KMS-11 (cell line): Measurements from ENCODE around the gene IGIP.

Experiments used
- H2AFZ ChIP-seq: fragments of 200-600 bp; sonication (generic); 2 replicates; pipeline ENCODE4 v1.6.1; 2016; ENCODE audit warnings: antibody characterized with exemption, mixed run types, low read depth
- H3K27ac ChIP-seq: fragments of 200-600 bp; sonication (generic); 2 replicates; pipeline ENCODE4 v1.6.1; 2016; ENCODE audit warnings: mild to moderate bottlenecking, mixed run types
- H3K27me3 ChIP-seq: fragments of 200-600 bp; sonication (generic); 2 replicates; pipeline ENCODE4 v1.6.1; 2017; ENCODE audit warnings: mild to moderate bottlenecking, low read depth, mixed run types, moderate library complexity; ENCODE audit not compliant: insufficient read depth
- H3K36me3 ChIP-seq: fragments of 200-600 bp; sonication (generic); 2 replicates; pipeline ENCODE4 v1.6.1; 2017; ENCODE audit warnings: mild to moderate bottlenecking, mixed run types; ENCODE audit not compliant: insufficient read depth
- H3K4me1 ChIP-seq: fragments of 200-600 bp; sonication (generic); 2 replicates; pipeline ENCODE4 v1.6.1; 2016; ENCODE audit warnings: mild to moderate bottlenecking, low read depth, mixed run types; ENCODE audit not compliant: poor library complexity, severe bottlenecking
- H3K4me2 ChIP-seq: fragments of 200-600 bp; sonication (generic); 2 replicates; pipeline ENCODE4 v1.7.0; 2016; ENCODE audit warnings: mild to moderate bottlenecking, mixed run types
- H3K4me3 ChIP-seq: fragments of 200-600 bp; sonication (generic); IDR thresholded peaks from 2 replicates; pipeline ENCODE4 v1.6.1; 2017; ENCODE audit warnings: low read depth, low read length, mixed read lengths; ENCODE audit not compliant: insufficient read depth
- H3K79me2 ChIP-seq: fragments of 200-600 bp; sonication (generic); 2 replicates; pipeline ENCODE4 v1.6.1; 2016; ENCODE audit warnings: low read depth, mixed run types; ENCODE audit not compliant: insufficient read depth
- H3K9ac ChIP-seq: fragments of 200-600 bp; sonication (generic); 2 replicates; pipeline ENCODE4 v1.6.1; 2016; ENCODE audit warnings: mild to moderate bottlenecking, mixed run types
- H4K20me1 ChIP-seq: fragments of 200-600 bp; sonication (generic); 2 replicates; pipeline ENCODE4 v1.6.1; 2016; ENCODE audit warnings: mild to moderate bottlenecking, mixed run types; ENCODE audit not compliant: insufficient read depth
- CTCF ChIP-seq: fragments of 200-600 bp; sonication (generic); conservative IDR thresholded peaks from 2 replicates; pipeline ENCODE4 v1.6.1; 2017; ENCODE audit warnings: low read depth, mild to moderate bottlenecking, antibody characterized with exemption, low read length, moderate library complexity, mixed read lengths

IGIP gene

GRCh38 chr5:140111859-140112551 is 13.7 kb upstream of the IGIP start:
- Histone ChIP-seq H3K4me3 (no peak overlapping the region), H3K4me1 (peaks cover 40% of the 10 kb centered on the region), H3K36me3 (no peaks in the 10 kb centered on the region), H3K4me2 (no peak overlapping the region), H4K20me1 (no peaks in the 10 kb centered on the region), H3K27me3 (no peaks in the 10 kb centered on the region), H3K9ac (no peak overlapping the region), H3K79me2 (peaks cover 54% of the 10 kb centered on the region), H3K27ac (no peak overlapping the region), H2AFZ (no peak overlapping the region)
- no peak for TF ChIP-seq CTCF

GRCh38 chr5:140112685-140113179 is 13.0 kb upstream of the IGIP start:
- Histone ChIP-seq H3K79me2 (peaks cover 54% of the 10 kb centered on the region), H3K4me2 (peak overlapping the region; percentile 41), H3K4me1 (peaks cover 38% of the 10 kb centered on the region), H3K27ac (no peak overlapping the region), H3K4me3 (no peak overlapping the region), H3K9ac (no peak overlapping the region), H2AFZ (no peak overlapping the region), H4K20me1 (no peaks in the 10 kb centered on the region), H3K27me3 (no peaks in the 10 kb centered on the region), H3K36me3 (no peaks in the 10 kb centered on the region)
- TF ChIP-seq CTCF = no peak

- peaks cover 42% of the 10 kb centered on the region for H3K4me1 ChIP-seq
- peaks cover 54% of the 10 kb centered on the region for H3K79me2 ChIP-seq
- H3K27me3 ChIP-seq = no peaks in the 10 kb centered on the region
- no peaks in the 10 kb centered on the region for H4K20me1 ChIP-seq
- H3K36me3 ChIP-seq = no peaks in the 10 kb centered on the region
- H3K9ac ChIP-seq = peak overlapping the region; percentile 57; the same call in 1 of the 2 replicates
- no peak overlapping the region for H3K4me3 ChIP-seq
- H3K27ac ChIP-seq = peak overlapping the region; percentile 24; the same call in 1 of the 2 replicates
- H3K4me2 ChIP-seq = peak overlapping the region; percentile 41
- TF ChIP-seq CTCF = no peak
- H2AFZ ChIP-seq = peak overlapping the region; percentile 28; the same call in 1 of the 2 replicates
These were observed 12.5 kb upstream of the IGIP start for GRCh38 chr5:140113180-140113698.

GRCh38 chr5:140113699-140114263 is 12.0 kb upstream of the IGIP start, which contains the start of gene PURA:
Gene PURA (plus strand): TSS chr5:140114109. CDS start chr5:140114182, 73 bp downstream.
- peak within 1 kb of the TSS; percentile 57; the same call in 1 of the 2 replicates for H3K9ac ChIP-seq
- H3K36me3 ChIP-seq = no peaks in the 10 kb centered on the region
- H3K4me2 ChIP-seq = peak within 1 kb of the TSS; percentile 55
- H3K27ac ChIP-seq = peak within 1 kb of the TSS; percentile 24; the same call in 1 of the 2 replicates
- H3K27me3 ChIP-seq = no peaks in the 10 kb centered on the region
- H3K79me2 ChIP-seq = peaks cover 52% of the 10 kb centered on the region
- peak within 1 kb of the TSS; percentile 28; the same call in 1 of the 2 replicates for H2AFZ ChIP-seq
- TF ChIP-seq CTCF = no peak
- peaks cover 48% of the 10 kb centered on the region for H3K4me1 ChIP-seq
- H4K20me1 ChIP-seq = no peaks in the 10 kb centered on the region
- H3K4me3 ChIP-seq = no peak within 1 kb of the TSS
